Stimulated activated CD8-positive, alpha-beta memory T cell treated with anti-CD3 and anti-CD28 coated beads, Interleukin-7, amount 100 ng/mL, for 1 hour (primary cell): Measurements from ENCODE around the gene LGALS12.
"Not testable (repeated sequence)": the region's sequence is repeated elsewhere in the genome, so short reads cannot be mapped to it uniquely, and the experiment has no call there.

Source experiments
- DNase-seq, 2 donors: peaks; one replicate each; pipeline ENCODE4 v3.0.0-alpha.2; 2020; ENCODE audit warnings: low read depth in 2 of 2

Gene LGALS12

GRCh38 chr11:63532799-63533475, 27.1 kb downstream of the LGALS12 start:
- DNase-seq: no peak

GRCh38 chr11:63534076-63534475, 28.2 kb downstream of the LGALS12 start:
- DNase-seq: no peak

GRCh38 chr11:63534895-63535461, 29.1 kb downstream of the LGALS12 start:
- DNase-seq: no peak

- no peak for DNase-seq
Measured at GRCh38 chr11:63535734-63536133, 29.9 kb downstream of the LGALS12 start.

GRCh38 chr11:63536669-63537292, 30.9 kb downstream of the LGALS12 start, which contains the start of gene PLAAT4:
PLAAT4 (plus strand) TSS chr11:63536808; CDS start chr11:63536869, 61 bp downstream.
- no peak for DNase-seq

GRCh38 chr11:63537293-63538101, 31.6 kb downstream of the LGALS12 start:
- DNase-seq: no peak

GRCh38 chr11:63542506-63542905, 36.6 kb downstream of the LGALS12 start:
- DNase-seq: not testable (repeated sequence)

- DNase-seq: no peak
Measured at GRCh38 chr11:63543711-63544110, 37.8 kb downstream of the LGALS12 start.

GRCh38 chr11:63547061-63547460, 41.2 kb downstream of the LGALS12 start:
- no peak for DNase-seq

- DNase-seq: no peak
Measured at GRCh38 chr11:63548178-63548577, 42.3 kb downstream of the LGALS12 start.

- no peak for DNase-seq
Measured at GRCh38 chr11:63549411-63549810, 43.5 kb downstream of the LGALS12 start.

- not testable (repeated sequence) for DNase-seq
Measured at GRCh38 chr11:63550156-63550700, 44.3 kb downstream of the LGALS12 start.

- no peak for DNase-seq
Measured at GRCh38 chr11:63551091-63551888, 45.4 kb downstream of the LGALS12 start.

GRCh38 chr11:63551889-63552266, 46.0 kb downstream of the LGALS12 start:
- DNase-seq: no peak

- DNase-seq: no peak
Measured at GRCh38 chr11:63552921-63553320, 47.0 kb downstream of the LGALS12 start.

- DNase-seq: peak in 1 of 2 donors; percentile 39
Measured at GRCh38 chr11:63553759-63554158, 47.9 kb downstream of the LGALS12 start.

GRCh38 chr11:63554877-63555223, 49.0 kb downstream of the LGALS12 start:
- no peak for DNase-seq

GRCh38 chr11:63556404-63557013, 50.6 kb downstream of the LGALS12 start:
- no peak for DNase-seq

- DNase-seq: no peak
Measured at GRCh38 chr11:63557570-63557969, 51.7 kb downstream of the LGALS12 start.

GRCh38 chr11:63558459-63559157, 52.7 kb downstream of the LGALS12 start:
- DNase-seq: no peak
